NCI-H2107 (cell line): Measurements from ENCODE around the gene ANKRD65.
"Not testable (repeated sequence)": the region's sequence is repeated elsewhere in the genome, so short reads cannot be mapped to it uniquely, and the experiment has no call there.

Experiments
- DNase-seq: peaks from one replicate; lab custom pipeline; 2025; lab: John Stamatoyannopoulos, UW

ANKRD65 gene

DNA sequence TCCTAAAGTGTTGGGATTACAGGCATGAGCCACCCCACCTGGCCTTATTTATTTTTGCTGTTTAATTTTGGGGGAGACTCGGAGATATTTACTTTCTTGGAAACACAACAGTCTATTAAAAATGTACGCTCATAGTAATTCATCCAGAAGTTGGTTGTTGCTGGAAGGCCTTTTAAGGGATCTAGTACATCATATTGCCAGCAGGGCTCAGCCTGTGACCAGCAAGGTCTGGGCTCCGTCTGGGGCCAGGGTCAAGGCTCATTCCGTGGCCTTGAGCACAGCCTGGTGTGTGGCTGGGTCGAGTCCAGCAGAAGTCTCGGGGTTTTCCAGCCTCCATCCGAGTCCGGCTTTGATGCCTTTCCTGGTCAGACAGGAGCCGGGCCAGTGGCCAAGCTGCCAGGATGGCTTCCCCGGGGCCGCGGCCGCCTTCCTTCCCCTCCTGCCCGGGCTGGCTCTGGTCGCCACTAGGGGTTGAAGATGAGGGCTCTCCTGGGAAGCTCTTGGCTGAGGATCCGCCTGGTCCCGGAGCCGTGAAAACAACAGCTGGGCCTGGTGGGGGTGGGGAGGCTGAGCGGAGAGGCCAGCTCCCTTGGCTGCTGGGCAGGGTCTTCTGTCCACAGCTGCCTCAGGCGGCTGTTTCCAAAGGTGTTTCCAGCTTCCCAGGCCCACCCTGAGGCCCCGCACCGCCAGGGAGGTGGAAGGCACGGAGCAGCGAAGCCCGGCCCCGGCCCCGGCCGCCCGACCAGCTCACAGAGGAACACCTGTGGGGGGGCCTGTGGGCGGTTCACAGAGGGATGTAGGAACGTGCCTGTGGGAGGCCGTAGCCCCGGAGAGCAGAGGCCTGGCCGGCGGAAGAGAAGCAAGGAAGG, 9.3 kb upstream of the ANKRD65 start:
- DNase-seq: no peak

DNA sequence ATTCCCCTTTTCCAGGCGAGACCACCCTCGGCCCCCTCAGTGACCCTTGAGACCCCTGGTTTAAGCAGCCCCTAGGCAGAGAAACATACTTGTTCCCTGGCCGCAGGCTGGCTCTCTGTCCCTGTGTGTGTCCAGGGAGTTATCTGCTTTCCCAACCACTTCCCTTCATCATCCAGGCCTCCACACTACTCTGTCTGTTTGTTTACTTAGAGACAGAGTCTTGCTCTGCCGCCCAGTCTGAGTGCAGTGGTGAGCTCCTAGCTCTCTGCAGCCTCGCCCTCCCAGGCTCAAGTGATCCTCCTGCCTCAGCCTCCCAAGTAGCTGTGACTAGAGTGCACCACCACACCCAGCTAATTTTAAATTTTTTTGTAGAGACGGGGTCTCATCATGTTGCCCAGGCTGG, 8.6 kb upstream of the ANKRD65 start:
- DNase-seq: no peak

DNA sequence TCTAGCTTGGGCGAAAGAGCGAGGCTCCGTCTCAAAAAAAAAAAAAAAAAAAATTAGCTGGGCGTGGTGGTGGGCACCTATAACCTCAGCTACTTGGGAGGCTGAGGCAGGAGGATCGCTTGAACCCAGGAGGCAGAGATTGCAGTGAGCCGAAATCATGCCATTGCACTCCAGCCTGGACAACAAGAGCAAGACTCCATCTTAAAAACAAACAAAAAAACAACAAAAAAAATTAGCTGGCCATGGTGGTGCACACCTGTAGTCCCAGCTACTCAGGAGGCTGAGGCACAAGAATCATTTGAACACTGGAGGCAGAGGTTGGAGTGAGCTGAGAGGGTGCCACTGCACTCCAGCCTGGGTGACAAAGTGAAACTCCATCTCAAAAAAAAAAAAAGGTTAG, 7.9 kb upstream of the ANKRD65 start:
- DNase-seq: not testable (repeated sequence)

DNA sequence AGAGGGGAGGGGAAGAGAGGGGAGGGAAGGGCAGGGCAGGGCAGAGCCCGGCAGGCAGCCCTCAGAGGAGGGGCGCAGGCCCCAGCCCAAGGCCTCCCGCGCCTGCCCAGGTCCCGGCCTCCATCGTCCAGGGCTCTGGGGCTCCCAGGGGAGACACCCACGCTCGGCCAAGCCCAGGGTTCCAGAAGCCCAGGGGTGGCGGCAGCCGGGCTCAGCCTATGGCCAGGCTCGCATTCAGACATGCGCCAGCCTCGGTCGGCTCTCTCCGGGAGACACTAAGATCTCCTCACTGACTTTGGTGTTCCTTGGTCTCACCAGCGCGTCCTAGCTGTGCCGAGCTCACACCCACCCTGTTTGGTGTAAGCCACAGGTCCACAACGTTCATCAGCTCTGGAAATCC, 7.1 kb upstream of the ANKRD65 start:
- DNase-seq: no peak

DNA sequence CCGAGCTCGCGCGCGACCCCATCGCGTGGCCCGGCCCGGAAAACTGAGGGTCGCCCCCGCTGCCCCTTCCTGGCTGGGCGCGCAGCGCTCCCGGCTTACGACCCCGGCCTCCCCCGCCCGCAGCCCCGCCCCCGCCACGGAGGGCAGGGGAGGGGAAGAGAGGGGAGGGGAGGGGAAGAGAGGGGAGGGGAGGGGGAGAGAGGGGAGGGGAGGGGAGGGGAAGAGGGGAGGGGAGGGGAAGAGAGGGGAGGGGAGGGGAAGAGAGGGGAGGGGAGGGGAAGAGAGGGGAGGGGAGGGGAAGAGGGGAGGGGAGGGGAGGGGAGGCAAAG, 6.7 kb upstream of the ANKRD65 start:
- DNase-seq: no peak

DNA sequence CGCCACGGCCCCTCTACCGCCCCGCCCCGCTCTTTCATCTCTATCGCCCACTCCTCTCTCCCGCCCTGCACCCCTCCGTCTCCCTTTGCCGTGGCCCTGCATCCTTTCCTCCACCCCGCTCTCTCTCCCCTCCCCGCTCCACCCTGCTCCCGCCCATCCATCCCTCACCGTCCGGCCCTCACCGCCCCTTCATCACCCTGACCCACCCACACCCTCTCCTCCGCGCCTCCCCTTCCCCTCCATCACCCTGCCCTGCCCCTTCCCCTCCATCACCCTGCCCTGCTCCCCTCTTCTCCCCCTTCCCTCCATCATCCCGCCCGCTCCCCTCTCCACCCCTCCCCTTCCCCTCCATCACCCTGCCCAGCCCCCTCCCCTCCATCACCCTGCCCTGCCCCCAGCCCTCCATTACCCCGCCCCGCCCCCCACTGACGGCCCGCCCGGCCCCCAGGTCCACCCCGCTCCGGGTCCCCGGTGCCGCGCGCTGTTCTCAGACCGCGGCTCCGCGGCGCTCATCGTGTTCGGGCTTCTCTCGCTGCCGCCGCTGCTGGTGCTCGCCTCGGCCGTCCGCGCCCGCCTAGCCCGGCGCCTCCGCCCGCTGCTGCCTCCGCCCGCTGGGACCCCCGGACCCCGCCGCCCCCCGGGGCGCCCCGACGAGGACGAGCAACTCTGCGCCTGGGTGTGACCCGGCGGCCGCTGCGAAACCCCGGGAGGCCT, 6.2 kb upstream of the ANKRD65 start:
- DNase-seq: no peak

DNA sequence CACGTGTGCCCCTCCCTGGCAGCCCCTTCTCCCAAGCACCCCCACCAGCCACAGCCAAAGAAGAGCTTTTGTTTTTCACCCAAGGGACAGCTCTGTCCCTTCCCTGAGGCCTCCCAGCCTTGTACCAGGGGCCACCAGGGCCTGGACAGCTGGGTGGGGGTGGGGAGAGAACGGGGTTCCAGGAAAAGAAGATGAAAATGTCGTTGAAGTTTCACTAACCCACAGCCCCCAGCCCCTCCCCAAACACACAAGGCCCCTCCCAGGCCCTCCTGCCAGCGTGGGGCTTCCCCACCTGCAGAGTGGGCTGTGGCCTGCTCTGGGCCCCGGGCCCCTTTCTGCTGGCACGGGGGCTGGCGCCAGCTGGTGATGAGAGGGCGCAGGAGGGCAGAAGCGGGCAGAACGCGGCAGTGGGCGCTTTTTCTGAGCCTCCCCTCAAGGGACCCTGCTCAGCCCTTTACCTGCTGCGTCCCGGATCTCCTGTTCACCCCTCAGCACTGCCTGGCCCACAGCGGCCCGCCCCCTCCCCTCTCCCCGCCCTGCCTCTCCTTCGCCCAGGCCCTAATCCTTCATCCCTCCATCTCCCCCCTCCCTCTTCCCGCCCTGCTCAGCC, 5.5 kb upstream of the ANKRD65 start:
- DNase-seq: no peak

DNA sequence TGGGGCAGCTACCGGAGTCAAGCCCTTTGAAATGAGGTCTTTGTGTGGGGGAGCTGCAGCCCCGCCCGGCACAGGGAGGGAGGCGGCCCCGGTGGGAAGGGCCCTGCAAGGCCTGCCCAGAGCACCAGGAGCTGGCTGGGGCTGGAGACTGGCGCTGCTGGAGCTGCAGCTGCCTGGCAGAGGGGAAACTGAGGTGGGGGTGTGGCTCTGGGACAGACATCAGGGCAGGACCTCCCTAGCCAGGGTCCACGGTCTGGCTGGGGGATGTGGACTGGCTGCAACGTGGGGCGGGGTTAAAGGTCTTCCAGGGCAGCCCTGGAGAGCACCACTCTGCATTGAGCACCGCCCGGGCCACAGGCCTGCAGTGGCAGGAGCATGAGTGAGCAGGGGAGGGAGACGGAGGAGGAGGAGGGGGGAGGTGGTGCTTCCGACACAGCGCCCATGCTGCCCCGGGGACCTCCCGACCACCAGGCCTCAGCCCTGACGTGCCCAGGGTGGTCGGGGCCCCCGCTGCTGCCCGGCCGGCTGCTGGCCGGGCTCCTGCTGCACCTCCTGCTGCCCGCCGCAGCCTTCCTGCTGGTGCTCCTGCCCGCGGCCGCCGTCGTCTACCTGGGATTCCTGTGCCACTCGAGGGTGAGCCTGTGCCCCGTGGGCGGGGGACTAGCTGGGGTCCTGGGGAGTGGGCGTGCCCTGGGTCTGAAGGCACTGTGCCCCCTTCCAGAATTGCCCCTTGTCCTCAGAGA, 4.8 kb upstream of the ANKRD65 start:
- DNase-seq: no peak

DNA sequence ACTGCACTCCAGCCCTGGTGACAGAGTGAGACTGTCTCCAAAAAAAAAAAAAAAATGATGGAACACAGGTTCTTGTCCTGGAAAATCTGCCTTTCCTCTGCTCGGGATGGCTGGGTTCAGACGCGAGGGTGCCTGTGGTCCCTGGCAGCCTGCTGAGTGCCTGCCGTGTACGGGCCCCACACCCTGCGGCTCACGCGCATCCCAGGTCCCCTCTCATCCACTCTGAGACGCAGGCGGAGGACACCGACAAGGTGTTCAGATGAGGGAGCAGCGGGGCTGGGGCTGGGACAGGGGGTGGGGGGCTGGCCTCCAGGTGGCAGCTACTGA, 4.3 kb upstream of the ANKRD65 start:
- DNase-seq: no peak

DNA sequence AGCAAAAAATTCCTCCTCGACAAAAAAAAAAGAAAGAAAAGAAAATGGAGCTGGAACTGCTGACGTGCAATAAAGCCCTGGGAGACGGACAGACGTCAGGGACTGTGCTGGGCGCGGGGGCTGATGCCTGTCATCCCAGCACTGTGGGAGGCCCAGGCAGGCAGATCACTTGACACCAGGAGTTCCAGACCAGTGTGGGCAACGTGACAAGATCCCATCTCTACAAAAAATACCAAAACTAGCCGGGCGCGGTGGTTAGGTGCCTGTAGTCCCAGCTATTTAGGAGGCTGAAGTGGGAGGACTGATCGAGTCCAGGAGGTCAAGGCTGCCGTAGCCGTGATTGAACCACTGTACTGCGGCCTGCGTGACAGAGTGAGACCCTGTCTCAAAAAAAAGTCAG, 3.6 kb upstream of the ANKRD65 start:
- DNase-seq: no peak

DNA sequence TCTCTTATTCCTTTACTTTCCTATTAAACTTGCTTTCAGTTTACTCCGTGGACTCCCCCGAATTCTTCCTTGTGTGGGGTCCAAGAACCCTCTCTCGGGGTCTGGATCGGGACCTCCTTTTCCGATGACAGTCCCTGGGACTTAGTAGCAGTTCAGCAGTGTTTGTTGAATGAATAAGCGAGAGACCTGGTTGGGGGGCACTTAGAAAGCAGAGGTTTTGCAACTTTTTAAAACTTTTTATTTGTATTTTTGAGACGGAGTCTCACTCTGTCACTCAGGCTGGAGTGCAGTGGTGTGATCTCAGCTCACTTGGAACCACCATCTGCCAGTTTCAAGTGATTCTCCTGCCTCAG, 2.1 kb upstream of the ANKRD65 start:
- no peak for DNase-seq

DNA sequence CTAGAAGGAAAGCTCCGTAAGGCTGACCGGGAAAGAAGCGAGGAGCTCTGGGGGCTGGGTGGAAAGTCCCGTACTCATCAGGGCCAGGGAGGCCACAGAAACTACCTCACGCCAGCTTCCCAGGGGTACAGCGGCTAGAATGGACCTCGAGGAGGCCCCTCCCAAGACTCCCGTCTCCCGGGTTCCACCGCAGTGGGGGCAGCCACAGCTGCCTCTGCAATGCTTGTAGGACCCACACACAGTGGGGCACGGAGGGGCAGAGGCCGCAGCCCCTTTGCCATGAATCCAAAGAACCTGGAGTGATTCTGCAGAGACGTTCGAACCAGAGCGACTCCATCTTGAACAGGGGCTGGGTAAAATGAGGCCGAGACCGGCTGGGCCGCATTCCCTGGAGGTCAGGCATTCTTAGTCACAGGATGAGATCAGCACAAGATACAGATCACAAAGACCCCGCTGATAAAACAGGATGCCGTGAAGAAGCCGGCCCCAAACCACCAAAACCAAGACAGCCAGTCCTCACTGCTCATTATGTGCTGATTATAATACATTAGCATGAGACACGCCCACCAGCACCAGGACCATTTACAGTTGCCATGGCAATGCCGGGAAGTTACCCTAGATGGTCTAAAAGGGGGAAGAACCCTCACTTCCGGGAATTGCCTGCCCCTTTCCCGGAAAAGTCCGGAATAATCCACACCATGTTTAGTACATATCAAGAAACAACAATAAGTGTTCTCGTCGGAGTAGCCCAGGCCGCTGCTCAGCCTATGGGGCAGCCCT, 1.6 kb upstream of the ANKRD65 start:
- DNase-seq: no peak

DNA sequence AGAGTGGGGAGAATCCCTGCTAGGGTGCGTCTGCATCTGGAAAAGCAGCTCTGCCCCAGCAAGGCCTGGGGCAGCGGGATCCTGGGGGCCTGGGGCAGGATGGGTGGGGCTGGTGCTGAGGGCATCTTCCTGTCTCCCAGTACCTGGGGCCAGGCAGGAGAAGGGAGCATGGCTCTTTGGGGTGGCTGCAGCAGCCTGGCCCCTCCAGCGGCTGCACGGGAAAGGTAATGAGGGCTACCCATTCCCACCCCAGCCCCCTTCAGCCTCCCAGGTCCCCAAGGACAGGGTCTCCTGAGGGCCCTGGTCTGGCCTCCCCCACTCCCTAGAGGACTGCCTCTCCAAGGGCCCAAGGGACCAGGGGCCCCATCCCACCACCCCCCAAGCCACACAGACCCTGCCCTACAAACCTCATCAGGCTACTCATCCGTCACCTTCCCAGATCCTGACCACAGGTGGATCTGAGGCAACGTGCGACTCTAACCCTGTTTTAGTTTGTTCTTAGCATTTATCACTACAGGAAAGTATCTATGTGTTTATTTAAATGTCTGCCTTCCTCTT, 910 bp upstream of the ANKRD65 start:
- no peak for DNase-seq

DNA sequence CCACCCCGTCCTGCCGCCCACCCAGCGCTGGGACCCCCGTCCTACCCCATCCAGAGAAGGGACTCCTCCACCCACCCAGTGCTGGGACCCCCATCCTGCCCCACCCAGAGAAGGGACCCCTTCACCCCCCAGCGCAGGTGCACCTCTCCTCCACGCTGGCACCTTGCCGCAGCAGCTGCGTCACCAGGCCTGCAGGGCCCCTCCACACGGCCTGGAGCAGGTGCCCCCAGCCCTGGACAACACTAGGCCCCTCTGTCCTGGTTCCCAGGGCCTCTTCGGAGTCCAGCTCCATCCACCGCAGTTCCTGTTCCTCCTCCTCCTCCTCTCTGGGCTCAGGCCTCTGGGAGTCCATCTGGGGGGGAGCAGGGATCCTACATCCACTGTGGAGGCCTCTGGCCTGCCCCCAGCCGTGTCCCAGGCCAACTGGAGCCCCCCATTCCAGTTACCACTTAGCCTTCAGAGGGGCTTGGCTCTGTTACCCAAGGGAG, 378 bp downstream of the ANKRD65 start:
- DNase-seq: no peak

DNA sequence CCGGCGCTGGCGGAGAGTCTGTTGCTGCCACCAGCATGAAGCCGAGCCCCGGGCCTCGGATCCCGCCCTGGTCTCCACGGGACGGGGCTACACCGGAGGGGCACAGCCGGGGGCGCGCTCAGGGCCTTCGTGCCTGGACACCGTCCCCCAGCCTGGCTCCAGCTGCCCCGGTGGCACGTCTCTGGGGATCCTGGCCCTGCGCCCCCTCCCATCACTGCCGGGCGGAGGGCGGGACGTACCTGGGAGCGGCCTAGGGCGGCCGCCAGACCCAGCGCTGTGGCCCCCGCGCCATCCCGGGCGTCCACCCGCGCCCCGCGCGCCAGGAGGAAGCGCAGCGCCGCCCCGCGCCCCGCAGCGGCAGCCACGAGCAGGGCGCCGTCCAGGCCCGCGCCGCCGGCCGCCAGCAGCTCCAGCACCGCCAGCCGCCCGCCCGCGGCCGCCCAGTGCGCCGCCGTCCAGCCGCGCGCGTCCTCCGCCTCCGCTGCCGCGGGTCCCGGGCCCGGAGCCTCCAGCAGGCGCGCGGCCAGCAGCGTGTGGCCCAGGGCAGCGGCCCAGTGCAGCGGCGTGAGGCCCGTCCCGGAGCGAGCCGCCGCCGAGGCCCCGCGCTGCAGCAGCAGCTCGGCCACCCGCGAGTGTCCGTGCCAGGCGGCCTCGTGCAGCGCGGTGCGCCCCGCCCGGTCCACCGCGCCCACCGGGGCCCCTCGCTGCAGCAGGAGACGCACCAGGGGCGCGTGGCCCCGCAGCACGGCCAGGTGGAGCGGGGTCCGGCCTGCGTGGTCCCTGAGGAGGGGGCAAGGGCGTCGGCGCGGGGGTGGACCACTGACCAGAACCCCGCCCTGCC, 1.0 kb downstream of the ANKRD65 start:
- DNase-seq: no peak

DNA sequence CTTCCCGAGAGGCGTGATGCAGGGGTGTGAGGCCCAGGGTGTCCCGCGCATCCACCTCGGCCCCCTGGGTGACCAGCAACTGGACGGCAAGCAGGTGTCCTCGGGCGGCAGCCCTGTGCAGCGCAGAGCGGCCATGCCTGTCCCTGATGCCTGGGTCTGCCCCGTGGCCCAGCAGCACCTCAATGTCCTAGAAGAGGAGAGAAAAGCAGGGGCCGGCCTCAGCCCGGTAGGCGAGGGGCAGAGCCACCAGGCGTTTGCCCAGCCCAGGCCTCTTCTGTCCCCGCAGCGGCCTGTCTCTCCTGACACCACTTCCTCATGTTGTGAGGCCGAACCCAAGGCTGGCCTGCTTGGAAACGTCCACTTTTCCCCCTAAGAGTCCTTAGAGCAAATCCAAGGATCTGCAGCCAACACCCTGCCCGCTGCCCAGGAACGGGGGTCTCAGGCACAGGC, 1.7 kb downstream of the ANKRD65 start:
- no peak for DNase-seq

DNA sequence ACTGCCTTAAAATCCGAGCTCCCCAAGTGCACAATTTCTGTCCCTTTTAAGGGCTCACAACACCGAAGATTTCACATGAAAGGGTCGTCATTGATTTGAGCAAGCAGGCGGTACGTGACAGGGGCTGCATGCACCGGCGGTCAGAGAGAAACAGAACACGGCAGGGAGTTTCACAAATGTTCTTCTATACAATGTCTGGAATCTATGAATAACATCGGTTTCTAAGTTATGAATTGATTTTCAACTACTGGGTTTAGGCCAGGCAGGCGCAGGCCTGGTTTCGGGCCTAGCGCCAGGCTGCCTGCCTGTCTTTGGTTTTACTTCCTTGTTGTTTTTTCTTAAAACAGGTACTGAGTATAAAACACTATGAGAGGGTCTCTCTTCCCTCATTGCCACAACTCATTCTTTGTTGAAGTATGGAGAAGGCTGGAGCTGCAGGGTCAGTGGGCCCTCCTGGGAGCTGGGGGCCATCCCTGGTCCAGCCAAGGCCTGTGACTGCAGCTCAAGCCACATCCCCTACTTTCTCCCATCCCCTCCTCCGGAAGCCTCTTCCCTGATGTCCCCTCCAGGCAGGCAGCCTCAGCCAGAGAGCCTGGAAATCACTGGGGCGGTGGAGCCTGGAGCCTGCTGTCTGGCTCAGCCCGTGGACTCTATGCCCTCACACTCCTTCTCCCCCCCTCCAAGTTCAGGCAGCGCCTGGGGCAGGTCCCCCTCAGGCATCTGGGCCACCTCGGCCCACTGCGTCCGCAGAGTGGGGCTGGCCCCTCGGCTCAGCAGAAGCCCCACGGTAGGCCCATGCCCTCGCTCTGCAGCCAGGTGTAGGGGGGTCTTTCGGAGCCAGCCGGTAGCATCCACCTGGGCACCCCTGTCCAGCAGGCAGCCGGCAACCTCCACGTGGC, 2.4 kb downstream of the ANKRD65 start:
- DNase-seq: no peak

DNA sequence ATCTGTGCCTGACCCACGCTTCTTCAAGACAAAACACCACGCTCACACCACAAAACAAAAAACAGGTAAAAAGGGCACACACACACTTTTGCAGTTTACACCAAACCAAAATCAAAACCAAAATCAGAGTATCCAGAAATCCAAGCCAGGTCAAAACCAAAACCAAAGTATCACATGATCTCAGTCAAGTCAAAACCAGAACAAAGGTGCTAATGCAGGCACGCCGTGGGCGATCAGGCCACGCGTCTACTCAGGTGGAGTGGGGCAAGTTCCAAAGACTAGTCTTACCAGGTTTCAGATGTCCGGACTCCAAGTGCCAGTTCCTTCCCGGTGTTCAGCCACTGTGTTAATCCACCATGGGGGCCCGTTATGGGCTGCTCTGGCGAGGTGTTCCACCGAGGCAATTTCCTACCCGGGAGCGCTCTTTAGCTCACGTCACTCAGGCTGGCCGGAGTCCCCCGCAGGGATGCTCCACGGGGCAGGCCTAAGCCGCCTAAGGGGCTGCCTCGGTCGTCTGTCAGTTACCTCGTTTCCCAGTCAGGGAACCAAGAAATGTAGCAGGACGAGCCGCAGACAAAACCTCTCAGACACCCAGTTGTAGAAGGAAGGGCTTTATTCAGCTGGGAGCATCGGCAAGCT, 3.1 kb downstream of the ANKRD65 start:
- DNase-seq: not testable (repeated sequence)

DNA sequence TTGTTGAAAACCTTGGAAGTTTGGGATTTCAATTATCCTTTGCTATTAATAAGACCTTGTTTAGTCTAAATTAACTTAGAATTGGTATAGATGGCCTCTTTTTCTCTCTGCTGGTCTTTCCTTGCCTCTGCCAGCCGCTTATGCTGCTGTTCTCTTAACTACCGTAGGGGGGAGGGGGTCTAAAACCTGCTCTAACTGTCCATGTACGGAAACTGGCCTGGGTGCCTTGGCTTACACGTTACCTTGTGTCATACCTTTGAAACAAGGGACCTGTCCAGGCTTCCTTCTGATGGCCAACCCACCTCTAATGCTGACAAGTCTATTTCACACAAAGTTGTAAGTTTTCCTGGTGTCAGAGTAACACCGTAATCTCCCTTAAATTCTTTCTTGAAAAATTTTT, 3.7 kb downstream of the ANKRD65 start:
- not testable (repeated sequence) for DNase-seq
